ENCODE measurements around the gene OSBP2. TPM values are rescaled to one million over a fixed set of nuclear protein-coding genes. Genes with fewer than 3 reads are reported as not detected.

OSBP2 gene
- total RNA-seq, 1 experiment from 2014 or later, result 0.37 TPM

- no peaks in the 10 kb centered on the region for H3K9me3 ChIP-seq (replicated peaks)
- H3K4me1 ChIP-seq (replicated peaks), result no peaks in the 10 kb centered on the region
- peak; percentile 41 to 76 for DNase-seq (ENCODE audit: low read depth in 1 of 2, low spot score in 2 of 2)
- peaks cover 2% of the 10 kb centered on the region for H3K36me3 ChIP-seq
- H3K27me3 ChIP-seq (replicated peaks), result peaks cover 10% of the 10 kb centered on the region; the same call in 1 of the 2 replicates
- H3K27ac ChIP-seq, result no peak overlapping the region
- no peak overlapping the region for H3K4me3 ChIP-seq
These were observed 225.7 kb downstream of the OSBP2 start for GRCh38 chr22:30920407-30920806.

- DNase-seq (ENCODE audit: low read depth in 1 of 2, low spot score in 2 of 2), result no peak
- Histone ChIP-seq H3K27me3 (replicated peaks) (peaks cover 10% of the 10 kb centered on the region; the same call in 1 of the 2 replicates), H3K4me3 (no peak overlapping the region)
These were observed 226.4 kb downstream of the OSBP2 start for GRCh38 chr22:30921108-30921507.

GRCh38 chr22:30922151-30922611, 227.5 kb downstream of the OSBP2 start:
- H3K4me3 ChIP-seq, result no peak overlapping the region
- no peak overlapping the region for H3K27ac ChIP-seq
- no peaks in the 10 kb centered on the region for H3K4me1 ChIP-seq (replicated peaks)
- peaks cover 10% of the 10 kb centered on the region; the same call in 1 of the 2 replicates for H3K27me3 ChIP-seq (replicated peaks)
- H3K36me3 ChIP-seq, result peaks cover 17% of the 10 kb centered on the region
- H3K9me3 ChIP-seq (replicated peaks), result no peaks in the 10 kb centered on the region
- no peak for DNase-seq (ENCODE audit: low read depth in 1 of 2, low spot score in 2 of 2)

More at GRCh38 chr22:30921108-30921507, 226.4 kb downstream of the OSBP2 start:
- H3K36me3 ChIP-seq, result peaks cover 9% of the 10 kb centered on the region
- no peak overlapping the region for H3K27ac ChIP-seq
- H3K4me1 ChIP-seq (replicated peaks), result no peaks in the 10 kb centered on the region
- H3K9me3 ChIP-seq (replicated peaks), result no peaks in the 10 kb centered on the region

- H3K9me3 ChIP-seq (replicated peaks), result no peaks in the 10 kb centered on the region
- peaks cover 10% of the 10 kb centered on the region; the same call in 1 of the 2 replicates for H3K27me3 ChIP-seq (replicated peaks)
- H3K36me3 ChIP-seq, result peaks cover 28% of the 10 kb centered on the region
- H3K4me1 ChIP-seq (replicated peaks), result no peaks in the 10 kb centered on the region
- DNase-seq (ENCODE audit: low read depth in 1 of 2, low spot score in 2 of 2), result peak in 1 of 2 experiments; percentile 22
- H3K4me3 ChIP-seq, result no peak overlapping the region
- H3K27ac ChIP-seq, result no peak overlapping the region
These were observed 228.7 kb downstream of the OSBP2 start for GRCh38 chr22:30923168-30923900.

- Histone ChIP-seq H3K27me3 (replicated peaks) (peaks cover 8% of the 10 kb centered on the region; the same call in 1 of the 2 replicates), H3K36me3 (peaks cover 48% of the 10 kb centered on the region), H3K4me3 (no peak overlapping the region), H3K27ac (no peak overlapping the region), H3K4me1 (replicated peaks) (no peaks in the 10 kb centered on the region), H3K9me3 (replicated peaks) (no peaks in the 10 kb centered on the region)
- DNase-seq (ENCODE audit: low read depth in 1 of 2, low spot score in 2 of 2), result no peak
These were observed 231.0 kb downstream of the OSBP2 start for GRCh38 chr22:30925667-30926066.

- H3K4me1 ChIP-seq (replicated peaks), result no peaks in the 10 kb centered on the region
- no peak for DNase-seq (ENCODE audit: low read depth in 1 of 2, low spot score in 2 of 2)
- H3K9me3 ChIP-seq (replicated peaks), result no peaks in the 10 kb centered on the region
- H3K27ac ChIP-seq, result no peak overlapping the region
- no peak overlapping the region for H3K4me3 ChIP-seq
- H3K27me3 ChIP-seq (replicated peaks), result no peaks in the 10 kb centered on the region; the same call in 1 of the 2 replicates
- H3K36me3 ChIP-seq, result peaks cover 57% of the 10 kb centered on the region
These were observed 232.0 kb downstream of the OSBP2 start for GRCh38 chr22:30926706-30927105.

- no peak overlapping the region for H3K4me3 ChIP-seq
- no peak overlapping the region for H3K27ac ChIP-seq
- H3K36me3 ChIP-seq, result peaks cover 68% of the 10 kb centered on the region
- no peaks in the 10 kb centered on the region for H3K9me3 ChIP-seq (replicated peaks)
- H3K27me3 ChIP-seq (replicated peaks), result no peaks in the 10 kb centered on the region
- DNase-seq (ENCODE audit: low read depth in 1 of 2, low spot score in 2 of 2), result no peak
- H3K4me1 ChIP-seq (replicated peaks), result no peaks in the 10 kb centered on the region
These were observed 233.1 kb downstream of the OSBP2 start for GRCh38 chr22:30927806-30928205.

- H3K27ac ChIP-seq, result no peak overlapping the region
- H3K36me3 ChIP-seq, result peaks cover 74% of the 10 kb centered on the region
- no peak overlapping the region for H3K4me3 ChIP-seq
- no peaks in the 10 kb centered on the region for H3K27me3 ChIP-seq (replicated peaks)
- H3K9me3 ChIP-seq (replicated peaks), result no peaks in the 10 kb centered on the region
- no peak for DNase-seq (ENCODE audit: low read depth in 1 of 2, low spot score in 2 of 2)
- no peaks in the 10 kb centered on the region for H3K4me1 ChIP-seq (replicated peaks)
These were observed 233.7 kb downstream of the OSBP2 start for GRCh38 chr22:30928401-30928800.

GRCh38 chr22:30930228-30930627, 235.6 kb downstream of the OSBP2 start:
- H3K4me1 ChIP-seq (replicated peaks), result no peaks in the 10 kb centered on the region
- peaks cover 92% of the 10 kb centered on the region for H3K36me3 ChIP-seq
- H3K9me3 ChIP-seq (replicated peaks), result no peaks in the 10 kb centered on the region
- no peaks in the 10 kb centered on the region for H3K27me3 ChIP-seq (replicated peaks)
- no peak overlapping the region for H3K27ac ChIP-seq
- no peak for DNase-seq (ENCODE audit: low read depth in 1 of 2, low spot score in 2 of 2)
- H3K4me3 ChIP-seq, result no peak overlapping the region

GRCh38 chr22:30931541-30932300, 237.0 kb downstream of the OSBP2 start:
- Histone ChIP-seq H3K27ac (no peak overlapping the region), H3K4me1 (replicated peaks) (no peaks in the 10 kb centered on the region), H3K36me3 (peaks cover 95% of the 10 kb centered on the region), H3K9me3 (replicated peaks) (no peaks in the 10 kb centered on the region), H3K4me3 (no peak overlapping the region), H3K27me3 (replicated peaks) (no peaks in the 10 kb centered on the region)
- DNase-seq (ENCODE audit: low read depth in 1 of 2, low spot score in 2 of 2), result no peak

GRCh38 chr22:30932661-30933060, 238.0 kb downstream of the OSBP2 start:
- DNase-seq (ENCODE audit: low read depth in 1 of 2, low spot score in 2 of 2), result no peak
- Histone ChIP-seq H3K27me3 (replicated peaks) (no peaks in the 10 kb centered on the region), H3K4me3 (no peak overlapping the region), H3K9me3 (replicated peaks) (no peaks in the 10 kb centered on the region), H3K4me1 (replicated peaks) (no peaks in the 10 kb centered on the region), H3K36me3 (peaks cover 95% of the 10 kb centered on the region), H3K27ac (no peak overlapping the region)

GRCh38 chr22:30933457-30933856, 238.8 kb downstream of the OSBP2 start:
- no peak for DNase-seq (ENCODE audit: low read depth in 1 of 2, low spot score in 2 of 2)
- Histone ChIP-seq H3K9me3 (replicated peaks) (no peaks in the 10 kb centered on the region), H3K27ac (no peak overlapping the region), H3K4me3 (no peak overlapping the region), H3K4me1 (replicated peaks) (no peaks in the 10 kb centered on the region), H3K27me3 (replicated peaks) (no peaks in the 10 kb centered on the region), H3K36me3 (peaks cover 94% of the 10 kb centered on the region)

- Histone ChIP-seq H3K27me3 (replicated peaks) (no peaks in the 10 kb centered on the region), H3K36me3 (peaks cover 94% of the 10 kb centered on the region), H3K9me3 (replicated peaks) (no peaks in the 10 kb centered on the region), H3K4me3 (no peak overlapping the region), H3K27ac (no peak overlapping the region), H3K4me1 (replicated peaks) (no peaks in the 10 kb centered on the region)
- no peak for DNase-seq (ENCODE audit: low read depth in 1 of 2, low spot score in 2 of 2)
These were observed 239.4 kb downstream of the OSBP2 start for GRCh38 chr22:30934053-30934452.
